Right lobe of liver (tissue), 6 donors: ENCODE measurements around the gene CMTM2. TPM values are rescaled to one million over a fixed set of nuclear protein-coding genes. Genes with fewer than 3 reads are reported as not detected.
"Not testable (repeated sequence)": the region's sequence is repeated elsewhere in the genome, so short reads cannot be mapped to it uniquely, and the experiment has no call there.

Source experiments
- ATAC-seq, 4 donors: fragments of 200-7000 bp; cut with Tn5 transposase; one replicate each; pipeline ENCODE4 v1.9.1; 2020; ENCODE audit warnings: mild to moderate bottlenecking in 4 of 4, moderate library complexity in 4 of 4
- DNase-seq, 3 donors: peaks; one replicate each; pipeline ENCODE4 v3.0.0-alpha.2; 2020
- H3K27ac ChIP-seq, 3 donors: fragments of 200-600 bp; one replicate each; pipeline ENCODE4 v1.8.0; 2022
- H3K27me3 ChIP-seq, 2 donors: fragments of 200-600 bp; one replicate each; pipeline ENCODE4 v1.8.0; 2022
- H3K36me3 ChIP-seq, 4 donors: fragments of 200-600 bp; sonication (generic) in 1 of 4; one replicate each; pipeline versions ENCODE4 v1.5.1 to v1.8.0; 2017 to 2022; ENCODE audit warnings: control low read depth in 1 of 4
- H3K4me1 ChIP-seq, 4 donors: fragments of 200-600 bp; sonication (generic) in 1 of 4; one replicate each; pipeline versions ENCODE4 v1.5.1 to v1.8.0; 2017 to 2022; ENCODE audit warnings: control low read depth in 1 of 4
- H3K4me3 ChIP-seq, 3 donors: fragments of 200-600 bp; one replicate each; pipeline ENCODE4 v1.8.0; 2022
- H3K9me3 ChIP-seq, 4 donors: fragments of 200-600 bp; sonication (generic) in 1 of 4; one replicate each; pipeline versions ENCODE4 v1.5.1 to v1.8.0; 2017 to 2022; ENCODE audit warnings: control low read depth in 1 of 4
- CTCF ChIP-seq, 4 donors: fragments of 200-600 bp in 3 of 4; fragments of 450-650 bp in 1 of 4; IDR thresholded peaks; one replicate each; pipeline versions ENCODE4 v1.5.1 to v1.8.0; 2016 to 2022; ENCODE audit warnings: antibody characterized with exemption in 4 of 4, mild to moderate bottlenecking in 2 of 4
- POLR2A ChIP-seq: fragments of 450-650 bp; IDR thresholded peaks from one replicate; pipeline ENCODE4 v1.6.1; 2017; ENCODE audit warnings: antibody characterized with exemption, mild to moderate bottlenecking
- WGBS: methylation state at CpG from one replicate; pipeline ENCODE4 v1.1.6; 2018; ENCODE audit warnings: low coverage, low lambda C conversion rate; ENCODE audit not compliant: insufficient coverage; ENCODE audit errors: missing lambda C conversion rate; 5-methylcytosine and 5-hydroxymethylcytosine counted together
- intact Hi-C, 2 donors: fragments of 100-400 bp; cut with DNase I; formaldehyde crosslinking; loops; one replicate each; pipeline versions ENCODE4 v1.11.2 to v1.14.1; 2022
- total RNA-seq, 6 experiments: library from RNA; depleted of rRNA in 2 of 6; stranded (reverse); fragments of >200 nt in 2 of 6; fragmentation: NEBNext Ultra II Directional in 3 of 6; extraction: Animal tissue kit (Norgen Biotek cat#: 25700) in 3 of 6; gene quantifications; one replicate each; pipeline versions ENCODE4 v1.1.0 to v1.2.4, GENCODE V29; 2016 to 2023
- donor health status: DM: no; HTN: yes; CAD: no.
- donor health status: DM: no; HTN: no; CAD: no.
- donor health status: DM: no; HTN: no; CAD: no.
- donor health status: DM: no; HTN: yes; CAD: no.
- donor health status: DM: no; HTN: yes; CAD: no.

Gene CMTM2
- total RNA-seq, 6 experiments from 2014 or later, result 0.44 to 0.83 (median 0.55) TPM; not detected in 3

GRCh38 chr16:66623755-66624154 lies 44.5 kb downstream of the CMTM2 start:
- Histone ChIP-seq H3K27me3 (no peaks in the 10 kb centered on the region), H3K27ac (no peak overlapping the region), H3K36me3 (no peaks in the 10 kb centered on the region), H3K4me3 (no peak overlapping the region), H3K9me3 (no peaks in the 10 kb centered on the region), H3K4me1 (peaks cover 0 to 6% (median 3%) of the 10 kb centered on the region in 4 donors)
- no peak for DNase-seq
- intact Hi-C loops, result no loop called here
- ATAC-seq, result no peak
- 77% methylated on average over 3 of the region's 3 CpGs for whole genome bisulfite sequencing
- TF ChIP-seq POLR2A, result no peak
- TF ChIP-seq CTCF (IDR thresholded peaks at IDR 0.05), result no peak

- H3K9me3 ChIP-seq, H3K36me3 ChIP-seq, H3K4me3 ChIP-seq, H3K4me1 ChIP-seq, DNase-seq, H3K27ac ChIP-seq, H3K27me3 ChIP-seq, ATAC-seq, intact Hi-C loops: not testable (repeated sequence)
- WGBS, result 89% methylated on average over 11 of the region's 17 CpGs
Measured at GRCh38 chr16:66627611-66628378, 48.5 kb downstream of the CMTM2 start.

- ATAC-seq (no peak), DNase-seq (no peak)
- WGBS, result 85% methylated on average over 3 of the region's 5 CpGs
- Histone ChIP-seq H3K36me3 (no peaks in the 10 kb centered on the region), H3K27me3 (no peaks in the 10 kb centered on the region), H3K27ac (no peak overlapping the region), H3K9me3 (no peaks in the 10 kb centered on the region), H3K4me3 (no peak overlapping the region), H3K4me1 (no peaks in the 10 kb centered on the region)
- intact Hi-C loops, result no loop called here
- no peak for TF ChIP-seq CTCF (IDR thresholded peaks at IDR 0.05)
- no peak for TF ChIP-seq POLR2A
Measured at GRCh38 chr16:66629856-66630255, 50.6 kb downstream of the CMTM2 start.

GRCh38 chr16:66630561-66631260 lies 51.4 kb downstream of the CMTM2 start:
- H3K27ac ChIP-seq, ATAC-seq, H3K4me3 ChIP-seq, H3K9me3 ChIP-seq, H3K4me1 ChIP-seq, DNase-seq, intact Hi-C loops, H3K36me3 ChIP-seq, H3K27me3 ChIP-seq: not testable (repeated sequence)
- no CpG with 5 or more reads among the region's 49 CpGs for WGBS

- H3K4me1 ChIP-seq, H3K9me3 ChIP-seq, intact Hi-C loops, H3K27me3 ChIP-seq, H3K36me3 ChIP-seq, H3K27ac ChIP-seq, DNase-seq, ATAC-seq, H3K4me3 ChIP-seq: not testable (repeated sequence)
- 100% methylated on average over 2 of the region's 4 CpGs for WGBS
Measured at GRCh38 chr16:66631558-66631957, 52.3 kb downstream of the CMTM2 start.

DNA sequence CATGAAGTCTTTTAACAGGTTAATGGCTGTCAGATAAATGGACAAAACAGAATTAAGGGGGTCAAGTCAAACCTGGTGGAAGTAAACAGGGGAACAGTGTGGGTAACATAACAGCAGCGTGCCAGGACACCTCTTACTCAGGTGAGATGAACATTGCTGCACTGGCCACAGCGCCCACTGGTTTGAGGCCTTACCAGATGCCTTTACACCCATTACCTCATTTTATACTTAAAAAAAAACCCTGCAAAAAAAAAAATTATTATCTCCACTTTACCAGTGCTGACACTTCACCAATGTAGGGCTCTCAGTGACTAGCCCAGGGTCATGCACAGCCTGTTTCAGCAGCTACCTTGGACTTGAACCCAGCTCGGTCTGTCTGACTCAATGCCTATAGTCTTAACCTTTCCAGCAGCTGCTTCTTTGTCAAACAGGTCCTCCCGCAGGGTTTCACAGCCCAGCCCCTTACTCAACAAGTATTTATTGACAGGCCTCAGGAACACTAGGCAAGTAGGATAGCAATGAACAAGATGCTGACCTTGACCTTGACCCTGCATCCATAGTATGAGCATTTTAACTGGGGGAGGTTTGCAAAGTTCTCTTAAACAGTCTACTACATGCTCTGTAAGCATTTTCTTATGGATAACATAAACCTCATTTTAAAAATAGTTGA lies 55.4 kb downstream of the CMTM2 start:
- Histone ChIP-seq H3K36me3 (no peaks in the 10 kb centered on the region), H3K27ac (no peak overlapping the region), H3K9me3 (no peaks in the 10 kb centered on the region), H3K4me3 (no peak overlapping the region), H3K27me3 (no peaks in the 10 kb centered on the region), H3K4me1 (no peaks in the 10 kb centered on the region)
- ATAC-seq (no peak), DNase-seq (no peak)
- intact Hi-C loops, result no loop called here
- WGBS, result 89% methylated on average over 3 of the region's 4 CpGs
- no peak for TF ChIP-seq POLR2A
- TF ChIP-seq CTCF (IDR thresholded peaks at IDR 0.05), result no peak
